Stimulated activated naive CD4-positive, alpha-beta T cell treated with Interleukin-2 at 50 U/mL for 16 hours (primary cell): ENCODE data around the gene GRHPR.
A peak's percentile ranks its signal among the peaks of the same experiment; 100 is the strongest.
"Not testable (repeated sequence)": the region's sequence is repeated elsewhere in the genome, so short reads cannot be mapped to it uniquely, and the experiment has no call there.

ENCODE experiments used
- DNase-seq: peaks from one replicate; lab custom pipeline; 2025; lab: John Stamatoyannopoulos, UW

GRHPR gene

GRCh38 chr9:37449862-37450632 is 27.6 kb downstream of the GRHPR start:
- no peak for DNase-seq

DNA sequence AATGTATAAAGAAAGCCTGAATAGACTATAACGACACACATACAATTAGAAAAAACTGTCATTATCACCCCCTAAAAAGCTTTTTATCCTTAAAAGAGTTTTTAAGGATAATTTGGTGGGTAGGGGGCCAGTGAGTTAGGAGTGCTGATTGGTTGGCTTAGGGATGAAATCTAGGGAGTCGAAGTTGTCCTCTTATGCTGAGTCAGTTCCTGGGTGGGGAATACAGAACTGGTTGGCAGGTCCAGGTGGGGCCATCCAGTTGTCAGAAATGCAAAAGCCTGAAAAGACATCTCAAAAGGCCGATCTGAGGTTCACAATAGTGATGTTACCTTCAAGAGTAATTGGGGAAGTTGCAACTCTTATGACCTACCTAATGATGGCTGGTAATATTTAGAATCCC is 29.1 kb downstream of the GRHPR start:
- no peak for DNase-seq

- no peak for DNase-seq
Measured at GRCh38 chr9:37452611-37453010, 30.1 kb downstream of the GRHPR start.

DNA sequence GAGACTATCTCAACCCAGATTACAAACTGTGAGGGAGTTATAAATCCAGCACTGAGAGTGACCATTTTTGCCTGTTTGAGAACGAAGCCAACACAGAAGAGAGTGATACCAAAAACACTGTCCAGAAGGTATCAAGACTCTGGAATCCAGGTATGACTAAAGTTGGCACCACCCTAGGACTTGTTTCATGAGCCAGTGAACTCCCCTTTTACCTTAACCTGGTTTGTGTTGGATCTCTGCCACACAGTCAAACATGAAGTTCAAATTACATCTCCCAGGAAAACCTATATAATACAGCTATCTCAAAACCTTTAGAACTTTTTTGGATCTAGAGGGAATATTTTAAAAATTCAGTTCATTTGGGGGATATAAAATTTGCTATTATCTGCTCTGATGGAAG is 31.3 kb downstream of the GRHPR start:
- DNase-seq = no peak

DNA sequence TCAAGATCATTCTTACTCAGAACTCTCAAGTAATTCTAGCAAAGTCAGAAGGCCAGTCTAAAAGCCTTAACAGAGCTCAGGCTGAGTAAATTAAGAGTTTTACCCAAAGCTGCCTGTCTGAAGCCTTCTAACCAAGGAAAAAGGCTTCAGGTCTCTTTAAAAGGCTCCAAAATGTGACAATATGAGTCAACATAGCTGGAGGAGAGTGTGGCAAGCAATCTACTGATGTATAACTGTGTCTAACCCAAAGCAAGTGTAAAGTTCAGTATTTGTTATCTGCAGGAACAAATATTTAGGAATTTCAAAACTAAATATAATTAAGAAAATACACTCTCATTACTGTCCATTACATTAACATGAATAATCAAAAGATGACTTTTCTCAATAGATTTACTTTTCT is 31.7 kb downstream of the GRHPR start:
- DNase-seq = no peak

GRCh38 chr9:37455884-37456647 is 33.6 kb downstream of the GRHPR start:
- no peak for DNase-seq

GRCh38 chr9:37456817-37457216 is 34.3 kb downstream of the GRHPR start:
- no peak for DNase-seq

DNA sequence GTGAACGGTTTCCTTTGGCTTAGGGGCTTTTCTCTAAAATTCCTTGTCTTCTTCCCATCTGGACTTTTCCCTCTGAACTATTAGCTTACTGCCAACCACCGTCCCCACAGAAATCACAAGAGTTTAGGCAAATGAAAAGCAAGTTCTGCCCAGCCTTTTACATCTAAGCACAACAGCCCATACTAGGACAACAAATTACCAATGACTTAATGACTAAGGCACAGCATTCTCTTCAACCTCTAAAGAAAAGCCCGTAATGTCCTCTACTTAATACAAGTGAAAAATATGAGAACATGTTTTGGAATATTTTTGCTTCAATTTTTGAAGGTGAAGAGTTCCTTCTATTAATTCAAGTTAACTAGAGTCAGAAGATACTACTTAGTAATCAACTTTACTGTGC is 41.5 kb downstream of the GRHPR start:
- no peak for DNase-seq

DNA sequence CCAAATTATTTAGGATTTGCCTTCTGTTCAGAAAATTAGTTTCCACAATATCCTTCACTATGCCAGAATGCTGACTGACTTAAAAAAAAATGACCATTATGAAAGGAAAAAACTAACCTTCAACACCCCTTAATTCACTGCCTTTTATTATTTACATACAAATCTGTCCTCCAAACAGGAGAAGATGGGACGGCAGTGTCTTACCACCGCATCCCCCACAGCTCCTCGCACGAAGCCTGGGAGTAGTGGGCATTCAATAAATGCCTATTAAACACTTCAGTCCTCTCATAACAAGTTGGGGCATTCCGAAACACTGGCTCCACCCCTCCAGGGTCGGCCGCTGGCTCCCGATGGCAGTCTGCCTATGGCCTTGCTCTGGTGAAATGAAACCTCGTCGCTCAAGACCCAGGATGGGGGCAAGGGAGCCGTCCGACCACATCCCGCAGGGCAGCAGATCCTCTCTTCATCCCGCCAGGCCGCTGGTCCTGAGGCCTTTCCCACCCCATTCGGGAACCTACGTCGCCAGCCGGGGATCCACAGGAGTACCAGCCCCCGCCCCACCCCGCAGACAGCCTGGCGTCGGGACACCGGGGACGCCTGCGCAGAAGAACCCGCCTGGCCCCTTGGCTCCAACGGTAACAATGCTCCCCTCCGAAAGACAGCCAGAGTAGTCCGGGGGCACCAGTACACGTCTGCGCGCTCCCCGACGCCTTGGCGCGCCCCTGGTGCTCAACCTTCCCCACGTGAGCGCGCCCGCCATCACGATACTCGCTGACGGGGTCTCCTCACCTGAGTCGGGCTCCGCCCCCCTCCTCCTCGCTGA is 42.1 kb downstream of the GRHPR start:
- DNase-seq = peak; percentile 93

- DNase-seq = peak; percentile 99
Measured at GRCh38 chr9:37465249-37466036, 42.9 kb downstream of the GRHPR start, which contains the start of gene ZBTB5. Gene ZBTB5, minus strand, starts transcription at chr9:37465450. Its CDS starts 22,899 bp downstream, at chr9:37442551.

- DNase-seq = no peak
Measured at GRCh38 chr9:37466037-37466709, 43.7 kb downstream of the GRHPR start.

- DNase-seq = not testable (repeated sequence)
Measured at GRCh38 chr9:37467530-37467929, 45.0 kb downstream of the GRHPR start.

GRCh38 chr9:37468620-37469019 is 46.1 kb downstream of the GRHPR start:
- no peak for DNase-seq

DNA sequence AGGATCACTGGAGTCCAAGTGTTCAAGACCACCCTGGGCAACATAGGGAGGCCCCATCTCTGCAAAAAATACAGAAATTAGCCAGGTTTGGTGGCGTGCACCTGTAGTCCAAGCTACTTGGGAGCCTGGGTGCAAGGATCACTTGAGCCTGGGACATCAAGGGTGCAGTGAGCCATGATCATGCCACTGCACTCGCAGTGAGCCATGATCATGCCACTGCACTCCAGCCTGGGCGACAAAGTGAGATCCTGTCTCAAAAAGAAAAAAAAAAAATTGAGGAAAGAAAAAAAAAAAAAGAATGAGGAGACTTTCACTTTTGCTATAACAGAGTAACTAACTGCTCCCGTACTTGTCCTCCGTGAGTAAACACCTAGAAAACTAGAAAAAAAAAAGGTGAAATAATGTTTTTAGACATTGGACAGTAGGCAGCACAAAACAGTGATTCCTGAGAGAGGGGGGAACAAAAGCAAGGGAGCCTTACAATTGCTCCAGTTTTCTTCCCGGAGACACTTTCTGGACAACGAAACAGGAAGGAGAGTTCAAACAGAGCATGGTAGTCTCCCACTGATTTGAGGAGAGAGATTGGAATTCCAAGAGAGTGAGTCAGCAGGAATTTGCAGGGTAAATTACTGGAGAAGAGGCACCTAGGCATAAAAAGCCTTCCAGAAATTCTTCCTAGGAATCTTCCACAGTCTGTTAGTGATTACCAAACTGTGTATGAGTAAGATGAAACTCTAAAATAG is 49.6 kb downstream of the GRHPR start:
- no peak for DNase-seq

- DNase-seq = not testable (repeated sequence)
Measured at GRCh38 chr9:37473982-37474381, 51.5 kb downstream of the GRHPR start.

GRCh38 chr9:37474438-37474837 is 51.9 kb downstream of the GRHPR start:
- no peak for DNase-seq

- no peak for DNase-seq
Measured at GRCh38 chr9:37476930-37477329, 54.4 kb downstream of the GRHPR start.

GRCh38 chr9:37477443-37477842 is 54.9 kb downstream of the GRHPR start:
- DNase-seq = not testable (repeated sequence)

DNA sequence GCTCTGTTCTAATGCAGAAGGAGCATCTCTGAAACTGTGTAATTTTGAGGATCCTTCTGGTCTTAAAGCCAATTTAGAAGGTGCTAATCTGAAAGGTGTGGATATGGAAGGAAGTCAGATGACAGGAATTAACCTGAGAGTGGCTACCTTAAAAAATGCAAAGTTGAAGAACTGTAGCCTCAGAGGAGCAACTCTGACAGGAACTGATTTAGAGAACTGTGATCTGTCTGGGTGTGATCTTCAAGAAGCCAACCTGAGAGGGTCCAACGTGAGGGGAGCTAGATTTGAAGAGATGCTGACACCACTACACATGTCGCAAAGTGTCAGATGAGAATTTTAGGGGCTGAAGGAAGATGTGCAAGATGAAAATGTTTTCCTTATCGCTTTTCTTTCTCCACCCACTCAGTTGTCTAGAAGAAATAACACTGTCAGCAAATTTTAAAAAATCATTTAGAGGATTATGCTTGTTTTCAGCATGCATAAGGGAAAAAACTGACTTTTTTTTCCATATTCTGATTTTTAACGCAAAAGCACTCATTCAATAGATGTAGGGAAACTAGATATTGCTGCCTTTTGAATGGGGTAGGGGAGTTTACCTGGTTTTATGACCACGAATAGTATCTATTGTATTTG is 55.6 kb downstream of the GRHPR start:
- DNase-seq = not testable (repeated sequence)

DNA sequence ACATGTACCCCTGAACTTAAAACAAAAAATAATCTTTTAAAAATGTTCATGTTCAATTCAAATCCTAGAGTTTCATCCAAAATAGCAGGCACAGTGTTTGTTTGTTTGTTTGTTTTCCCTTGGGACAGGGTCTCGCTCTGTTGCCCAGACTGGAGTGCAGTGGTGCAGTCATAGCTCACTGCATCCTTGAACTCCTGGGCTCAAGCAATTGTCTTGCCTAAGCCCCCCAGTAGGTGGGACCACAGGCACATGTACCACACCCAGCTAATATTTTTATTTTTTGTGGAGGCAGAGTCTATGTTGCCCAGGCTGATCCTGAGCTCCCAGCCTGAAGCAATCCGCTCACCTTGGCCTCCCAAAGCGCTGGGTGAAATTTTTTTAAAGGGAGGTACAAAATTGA is 58.3 kb downstream of the GRHPR start:
- no peak for DNase-seq
